Upper lobe of right lung (tissue), 1 donor: ENCODE results near the gene GATAD2A. TPM values are rescaled to one million over a fixed set of nuclear protein-coding genes. Genes with fewer than 3 reads are reported as not detected.

Experiments
- ATAC-seq: fragments of 200-7000 bp; cut with Tn5 transposase; one replicate; pipeline ENCODE4 v1.9.1; 2020; ENCODE audit warnings: mild to moderate bottlenecking, moderate library complexity
- DNase-seq: peaks from one replicate; pipeline ENCODE4 v3.0.0-alpha.2; 2020
- H3K27ac ChIP-seq: fragments of 200-600 bp; one replicate; pipeline ENCODE4 v1.8.0; 2022
- H3K27me3 ChIP-seq: fragments of 200-600 bp; one replicate; pipeline ENCODE4 v1.8.0; 2022; ENCODE audit warnings: mild to moderate bottlenecking
- H3K36me3 ChIP-seq: fragments of 200-600 bp; one replicate; pipeline ENCODE4 v1.8.0; 2022
- H3K4me1 ChIP-seq: fragments of 200-600 bp; one replicate; pipeline ENCODE4 v1.8.0; 2022
- H3K4me3 ChIP-seq: fragments of 200-600 bp; one replicate; pipeline ENCODE4 v1.8.0; 2022; ENCODE audit warnings: mild to moderate bottlenecking
- H3K9me3 ChIP-seq: fragments of 200-600 bp; one replicate; pipeline ENCODE4 v1.8.0; 2022
- CTCF ChIP-seq: fragments of 200-600 bp; IDR thresholded peaks from one replicate; pipeline ENCODE4 v1.8.0; 2022; ENCODE audit warnings: antibody characterized with exemption
- intact Hi-C: fragments of 100-400 bp; cut with DNase I; formaldehyde crosslinking; loops from one replicate; pipeline ENCODE4 v1.11.0; 2022
- long read RNA-seq: library from polyadenylated mRNA; unstranded; transcript quantifications from one replicate; pipeline ENCODE4 v2.0.0, GENCODE V29; 2021
- total RNA-seq: library from RNA; stranded (reverse); fragmentation: NEBNext Ultra II Directional; extraction: Animal tissue kit (Norgen Biotek cat#: 25700); gene quantifications from one replicate; pipeline ENCODE4 v1.2.1, GENCODE V29; 2021
- donor health status: DM: no; HTN: yes; CAD: no; lungs with severe emphysema.

The GATAD2A gene
- 85.8 TPM for total RNA-seq
- long read RNA-seq, partial matches to known transcripts: 13 of 55 reads
- long read RNA-seq, other reads (novel, unspliced or antisense): 42 of 55 reads

DNA sequence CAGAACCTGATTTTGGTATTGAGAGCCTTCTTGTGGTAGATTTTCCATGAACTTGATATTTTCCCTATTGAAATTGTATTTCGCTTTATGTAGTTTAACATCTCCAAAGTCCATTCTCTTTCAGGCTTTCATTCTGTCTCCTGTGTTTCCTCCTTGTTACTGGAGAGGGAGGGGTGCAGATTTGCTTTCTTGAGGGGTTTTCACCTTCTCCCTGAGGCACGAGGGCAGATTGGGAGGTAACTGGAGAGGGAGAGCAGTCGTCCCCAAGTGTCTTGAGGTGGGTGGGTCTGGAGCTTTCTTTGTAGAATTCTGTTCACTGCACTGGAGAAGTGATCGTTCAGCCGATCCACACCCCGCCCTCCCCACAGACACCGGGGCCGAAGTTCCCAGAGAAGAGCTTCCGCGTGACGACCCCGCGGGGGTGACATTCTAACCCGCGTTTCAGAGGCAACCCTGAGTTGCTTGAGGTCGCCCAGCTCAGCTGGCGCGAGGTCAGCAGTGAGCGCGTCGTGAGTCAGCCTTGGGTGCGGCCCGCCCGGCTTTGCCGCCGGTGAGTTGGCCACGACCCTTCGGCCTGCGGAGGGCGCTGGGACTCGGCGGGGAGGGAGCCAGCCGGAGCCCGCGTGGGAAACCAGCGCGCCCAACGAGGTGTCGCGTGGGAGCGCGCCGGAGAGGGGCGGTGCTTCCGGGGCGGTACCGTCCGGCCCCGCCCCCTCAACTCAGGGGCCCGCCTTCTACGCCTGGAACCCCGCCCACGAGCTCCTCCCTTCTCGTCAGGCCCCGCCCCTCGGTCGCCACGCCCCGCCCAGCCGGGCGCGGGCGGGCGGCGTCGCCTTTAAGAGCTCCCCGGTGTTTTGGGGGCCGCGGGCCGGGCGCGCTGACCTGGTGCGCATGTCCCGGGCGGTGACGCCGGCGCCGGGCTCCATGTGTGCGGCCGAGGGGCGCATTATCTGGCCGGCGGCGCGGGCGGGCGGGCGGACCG lies at the start of gene GATAD2A:
Gene GATAD2A (plus strand): TSS at position 797 of the 982 bp plus-strand sequence. CDS start 59,671 bp downstream, outside the sequence.
- Histone ChIP-seq H3K4me1 (peaks cover 47% of the 10 kb centered on the region), H3K27ac (peak within 1 kb of the TSS; percentile 91), H3K4me3 (peak within 1 kb of the TSS; percentile 80), H3K36me3 (no peaks in the 10 kb centered on the region), H3K27me3 (no peaks in the 10 kb centered on the region), H3K9me3 (no peaks in the 10 kb centered on the region)
- ATAC-seq: peak; percentile 97
- peak; percentile 96 for DNase-seq
- intact Hi-C loops: loop anchor here (10.0 kb wide), 1 partner anchor 80 kb away; no protein-coding TSS in a partner anchor
- TF ChIP-seq CTCF: peak; percentile 46

- DNase-seq (no peak), ATAC-seq (no peak)
- Histone ChIP-seq H3K27me3 (no peaks in the 10 kb centered on the region), H3K4me3 (no peak overlapping the region), H3K4me1 (peaks cover 6% of the 10 kb centered on the region), H3K36me3 (peaks cover 62% of the 10 kb centered on the region), H3K27ac (no peak overlapping the region), H3K9me3 (no peaks in the 10 kb centered on the region)
- no peak for TF ChIP-seq CTCF
- intact Hi-C loops: no loop called here
Measured at GRCh38 chr19:19356500-19356899, 49.0 kb upstream of the GATAD2A start.

- intact Hi-C loops: no loop called here
- ATAC-seq (no peak), DNase-seq (no peak)
- Histone ChIP-seq H3K27ac (no peak overlapping the region), H3K4me3 (no peak overlapping the region), H3K36me3 (peaks cover 57% of the 10 kb centered on the region), H3K4me1 (peaks cover 6% of the 10 kb centered on the region), H3K9me3 (no peaks in the 10 kb centered on the region), H3K27me3 (no peaks in the 10 kb centered on the region)
- no peak for TF ChIP-seq CTCF
Measured at GRCh38 chr19:19356901-19357566, 48.4 kb upstream of the GATAD2A start.

GRCh38 chr19:19361075-19361594 lies 44.3 kb upstream of the GATAD2A start:
- Histone ChIP-seq H3K27ac (peak overlapping the region; percentile 9), H3K36me3 (peaks cover 18% of the 10 kb centered on the region), H3K4me1 (peaks cover 18% of the 10 kb centered on the region), H3K9me3 (no peaks in the 10 kb centered on the region), H3K27me3 (no peaks in the 10 kb centered on the region), H3K4me3 (no peak overlapping the region)
- intact Hi-C loops: no loop called here
- peak; percentile 76 for DNase-seq
- ATAC-seq: peak; percentile 87
- TF ChIP-seq CTCF: peak; percentile 85

GRCh38 chr19:19362075-19362474 lies 43.4 kb upstream of the GATAD2A start:
- no peaks in the 10 kb centered on the region for H3K9me3 ChIP-seq
- ATAC-seq (no peak), DNase-seq (no peak)
- TF ChIP-seq CTCF: no peak
- no peak overlapping the region for H3K4me3 ChIP-seq
- no peaks in the 10 kb centered on the region for H3K27me3 ChIP-seq
- peaks cover 9% of the 10 kb centered on the region for H3K36me3 ChIP-seq
- H3K4me1 ChIP-seq: peaks cover 23% of the 10 kb centered on the region
- no peak overlapping the region for H3K27ac ChIP-seq
- intact Hi-C loops: no loop called here
